HG03558 (cell line): ENCODE measurements around the gene BAX.

Experiments used
- ATAC-seq: cut with Tn5 transposase; IDR thresholded peaks from one replicate; pipeline ENCODE4 v1.9.1; 2021; ENCODE audit warnings: moderate number of reproducible peaks; ENCODE audit not compliant: unreplicated experiment; ENCODE audit errors: extremely low read depth

Gene BAX

GRCh38 chr19:48961673-48962028 is 7.0 kb downstream of the BAX start:
- ATAC-seq = no peak

GRCh38 chr19:48962029-48962848 is 7.6 kb downstream of the BAX start:
- no peak for ATAC-seq

- no peak for ATAC-seq
Measured at GRCh38 chr19:48962849-48963165, 8.1 kb downstream of the BAX start.

GRCh38 chr19:48963371-48964204 is 8.9 kb downstream of the BAX start:
- no peak for ATAC-seq

GRCh38 chr19:48964205-48965039 is 9.7 kb downstream of the BAX start:
- no peak for ATAC-seq

- ATAC-seq = peak; percentile 24
Measured at GRCh38 chr19:48965040-48965805, 10.5 kb downstream of the BAX start, which contains the start of gene FTL. Gene FTL, plus strand, starts transcription at chr19:48965309. Its CDS starts 199 bp downstream, at chr19:48965508.

- ATAC-seq = peak; percentile 12
Measured at GRCh38 chr19:48965806-48966540, 11.3 kb downstream of the BAX start.

GRCh38 chr19:48966541-48967345 is 12.1 kb downstream of the BAX start:
- ATAC-seq = no peak

GRCh38 chr19:48967346-48968178 is 12.9 kb downstream of the BAX start:
- no peak for ATAC-seq

GRCh38 chr19:48968179-48968661 is 13.5 kb downstream of the BAX start:
- ATAC-seq = no peak

- ATAC-seq = no peak
Measured at GRCh38 chr19:48968813-48969218, 14.1 kb downstream of the BAX start.

- no peak for ATAC-seq
Measured at GRCh38 chr19:48969276-48970138, 14.8 kb downstream of the BAX start.

- ATAC-seq = no peak
Measured at GRCh38 chr19:48970139-48970766, 15.6 kb downstream of the BAX start.

GRCh38 chr19:48970923-48971395 is 16.3 kb downstream of the BAX start:
- no peak for ATAC-seq

GRCh38 chr19:48975947-48976847 is 21.5 kb downstream of the BAX start:
- ATAC-seq = no peak
